Measurements from ENCODE around the gene SELENOP. TPM values are rescaled to one million over a fixed set of nuclear protein-coding genes. Genes with fewer than 3 reads are reported as not detected.

The SELENOP gene
- total RNA-seq, 1 experiment from 2014 or later = 153 TPM

DNA sequence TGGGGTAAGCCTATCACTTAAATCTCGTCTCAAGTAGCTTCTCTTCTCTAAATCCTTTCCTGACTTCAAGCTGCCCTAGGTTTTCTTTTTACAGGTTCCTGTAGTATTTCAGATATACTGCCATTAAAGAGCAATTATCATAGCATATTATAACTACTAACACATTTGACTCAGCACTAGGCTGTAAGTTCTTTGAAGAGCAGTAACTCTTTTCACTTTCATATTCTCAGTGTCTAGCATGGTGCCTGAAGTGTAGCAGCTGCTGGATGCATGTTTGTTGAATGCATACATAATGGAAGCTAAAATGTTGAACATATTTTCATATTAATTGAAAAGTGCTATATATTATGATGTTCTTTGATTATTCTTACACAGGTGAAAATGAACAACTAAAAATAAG is 32.6 kb downstream of the SELENOP start:
- intact Hi-C loops (cut with micrococcal nuclease; ENCODE audit: unreplicated experiment) = no loop called here
- Histone ChIP-seq H3K4me1 (no peaks in the 10 kb centered on the region), H3K27me3 (replicated peaks; ENCODE audit: control insufficient read depth, insufficient read depth, low read length) (no peaks in the 10 kb centered on the region; the same call in none of the 2 replicates), H3K4me3 (ENCODE audit: low read depth, low read length) (no peak overlapping the region), H3K9me3 (no peaks in the 10 kb centered on the region), H3K36me3 (ENCODE audit: control insufficient read depth, insufficient read depth, low read length) (no peaks in the 10 kb centered on the region)
- CTCF ChIA-PET = no interaction called here
- Mint-ChIP-seq H3K4me1 (ENCODE audit: low read depth, unreplicated experiment) (no peaks in the 10 kb centered on the region), H3K27ac (ENCODE audit: unreplicated experiment) (no peak overlapping the region), H3K36me3 (ENCODE audit: insufficient read depth, unreplicated experiment) (no peaks in the 10 kb centered on the region), H3K4me3 (ENCODE audit: unreplicated experiment) (no peak overlapping the region), H3K27me3 (ENCODE audit: insufficient read depth, unreplicated experiment) (no peaks in the 10 kb centered on the region), H3K9me3 (ENCODE audit: unreplicated experiment) (no peaks in the 10 kb centered on the region)
- DNase-seq = no peak
- POLR2A ChIA-PET = no interaction called here
- no TSS peak for BruUV-seq (replicated peaks)
- no peak for TF ChIP-seq CTCF (IDR thresholded peaks at IDR 0.05; ENCODE audit: insufficient read depth in 1 of 2, low read depth in 1 of 2, low read length in 1 of 2, severe bottlenecking in 1 of 2, unreplicated experiment in 1 of 2)

DNA sequence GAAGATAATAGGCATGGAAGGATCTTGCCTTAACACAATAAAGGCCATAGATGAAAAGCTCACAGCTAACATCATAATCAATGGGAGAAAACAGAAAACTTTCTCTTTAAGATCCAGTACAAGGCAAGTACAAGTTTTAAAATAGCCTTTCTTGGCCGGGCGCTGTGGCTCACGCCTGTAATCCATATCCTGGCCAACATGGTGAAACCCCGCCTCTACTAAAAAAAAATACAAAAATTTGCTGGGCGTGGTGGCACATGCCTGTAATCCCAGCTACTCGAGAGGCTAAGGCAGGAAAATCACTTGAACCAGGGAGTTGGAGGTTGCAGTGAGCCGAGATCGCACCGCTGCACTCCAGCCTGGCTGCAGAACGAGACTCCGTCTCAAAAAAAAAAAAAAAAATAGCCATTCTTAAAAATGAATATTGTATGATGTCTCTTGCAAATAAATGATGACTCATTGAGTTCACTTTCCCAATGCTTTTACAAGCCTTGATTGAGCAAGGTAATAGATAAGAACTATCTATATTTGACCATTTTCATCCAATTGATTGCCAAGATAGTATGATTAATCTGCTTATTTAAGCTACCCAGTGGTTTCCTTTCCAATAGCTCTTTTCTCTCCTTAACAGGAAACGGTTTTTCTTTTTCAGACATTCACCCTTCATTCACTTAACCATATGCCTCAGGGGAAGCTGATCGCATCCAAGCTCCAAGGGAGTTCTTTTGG is 39.3 kb downstream of the SELENOP start:
- H3K27me3 Mint-ChIP-seq (ENCODE audit: insufficient read depth, unreplicated experiment) = no peaks in the 10 kb centered on the region
- CTCF ChIA-PET = interaction anchor here (1.2 kb wide), 1 partner anchor 117 kb away, joined by 8 read pairs; no protein-coding TSS in a partner anchor
- Histone ChIP-seq H3K36me3 (ENCODE audit: control insufficient read depth, insufficient read depth, low read length) (no peaks in the 10 kb centered on the region), H3K4me3 (ENCODE audit: low read depth, low read length) (no peak overlapping the region), H3K27me3 (replicated peaks; ENCODE audit: control insufficient read depth, insufficient read depth, low read length) (no peaks in the 10 kb centered on the region), H3K4me1 (peaks cover 12% of the 10 kb centered on the region), H3K9me3 (no peaks in the 10 kb centered on the region)
- POLR2A ChIA-PET = no interaction called here
- no peak for TF ChIP-seq CTCF (IDR thresholded peaks at IDR 0.05; ENCODE audit: insufficient read depth in 1 of 2, low read depth in 1 of 2, low read length in 1 of 2, severe bottlenecking in 1 of 2, unreplicated experiment in 1 of 2)
- no peak for DNase-seq
- H3K4me1 Mint-ChIP-seq (ENCODE audit: low read depth, unreplicated experiment) = peaks cover 20% of the 10 kb centered on the region
- peaks cover 21% of the 10 kb centered on the region for H3K9me3 Mint-ChIP-seq (ENCODE audit: unreplicated experiment)
- H3K36me3 Mint-ChIP-seq (ENCODE audit: insufficient read depth, unreplicated experiment) = no peaks in the 10 kb centered on the region
- intact Hi-C loops (cut with micrococcal nuclease; ENCODE audit: unreplicated experiment) = no loop called here
- BruUV-seq (replicated peaks) = no TSS peak
- peak overlapping the region; percentile 37 for H3K4me3 Mint-ChIP-seq (ENCODE audit: unreplicated experiment)
- H3K27ac Mint-ChIP-seq (ENCODE audit: unreplicated experiment) = no peak overlapping the region

- CTCF ChIA-PET = interaction anchor here (0.7 kb wide), 1 partner anchor 119 kb away, joined by 3 read pairs; no protein-coding TSS in a partner anchor
- H3K9me3 ChIP-seq = no peaks in the 10 kb centered on the region
- intact Hi-C loops (cut with micrococcal nuclease; ENCODE audit: unreplicated experiment) = loop anchor here (1.0 kb wide), 1 partner anchor 84 kb away; no protein-coding TSS in a partner anchor
- H3K36me3 ChIP-seq (ENCODE audit: control insufficient read depth, insufficient read depth, low read length) = no peaks in the 10 kb centered on the region
- H3K27ac Mint-ChIP-seq (ENCODE audit: unreplicated experiment) = no peak overlapping the region
- H3K4me3 ChIP-seq (ENCODE audit: low read depth, low read length) = no peak overlapping the region
- POLR2A ChIA-PET = no interaction called here
- no peak overlapping the region for H3K4me3 Mint-ChIP-seq (ENCODE audit: unreplicated experiment)
- no peaks in the 10 kb centered on the region for H3K36me3 Mint-ChIP-seq (ENCODE audit: insufficient read depth, unreplicated experiment)
- H3K27me3 ChIP-seq (replicated peaks; ENCODE audit: control insufficient read depth, insufficient read depth, low read length) = no peaks in the 10 kb centered on the region
- H3K9me3 Mint-ChIP-seq (ENCODE audit: unreplicated experiment) = peaks cover 21% of the 10 kb centered on the region
- TF ChIP-seq CTCF (IDR thresholded peaks at IDR 0.05; ENCODE audit: insufficient read depth in 1 of 2, low read depth in 1 of 2, low read length in 1 of 2, severe bottlenecking in 1 of 2, unreplicated experiment in 1 of 2) = no peak
- no peak for DNase-seq
- H3K4me1 ChIP-seq = peaks cover 12% of the 10 kb centered on the region
- H3K4me1 Mint-ChIP-seq (ENCODE audit: low read depth, unreplicated experiment) = peaks cover 21% of the 10 kb centered on the region
- no TSS peak for BruUV-seq (replicated peaks)
- no peaks in the 10 kb centered on the region for H3K27me3 Mint-ChIP-seq (ENCODE audit: insufficient read depth, unreplicated experiment)
These were observed 41.7 kb downstream of the SELENOP start for GRCh38 chr5:42770003-42770402.
